B cell (primary cell): Measurements from ENCODE around the gene CDHR2. TPM values are rescaled to one million over a fixed set of nuclear protein-coding genes. Genes with fewer than 3 reads are reported as not detected.

Experiments
- ATAC-seq: fragments of 200-7000 bp; cut with Tn5 transposase; one replicate; pipeline ENCODE4 v1.10.0; 2021; ENCODE audit warnings: low read depth, mild to moderate bottlenecking, moderate number of reproducible peaks, moderate library complexity
- CTCF ChIA-PET: fragments of 350-600 bp; sonication (Branson Sonifier 250); formaldehyde crosslinking; loops from one replicate; lab custom pipeline; 2021; ENCODE audit warnings: antibody characterized with exemption, inconsistent platforms; lab: Charles Lee
- POLR2A ChIA-PET: fragments of 350-600 bp; sonication (Branson Sonifier 250); formaldehyde crosslinking; loops from one replicate; lab custom pipeline; 2021; ENCODE audit warnings: antibody characterized with exemption; lab: Charles Lee
- DNase-seq: peaks from one replicate; pipeline ENCODE4 v3.0.0; 2013
- H2AFZ ChIP-seq: 2 replicates; pipeline ENCODE4 v1.6.1; 2012; ENCODE audit warnings: mild to moderate bottlenecking, low read depth, low read length; ENCODE audit not compliant: insufficient read depth, poor library complexity, severe bottlenecking
- H3K27ac ChIP-seq, 2 donors: 1 replicate in 1 of 2; 2 replicates in 1 of 2; pipeline ENCODE4 v1.5.1; 2012 to 2013; ENCODE audit warnings: low read length in 2 of 2, mild to moderate bottlenecking in 2 of 2, moderate library complexity in 1 of 2
- H3K27me3 ChIP-seq, 4 experiments: fragments of 200-600 bp in 1 of 4; sonication (generic) in 1 of 4; replicated peaks in 1 of 4; 1 replicate in 2 of 4; 2 replicates in 2 of 4; pipeline versions ENCODE4 v1.6.1 to v1.7.0; 2013 to 2016; ENCODE audit warnings: low read length in 3 of 4, mild to moderate bottlenecking in 2 of 4, mixed read lengths in 1 of 4, moderate library complexity in 1 of 4; ENCODE audit not compliant: insufficient read depth in 4 of 4, control insufficient read depth in 3 of 4; ENCODE audit errors: control extremely low read depth in 1 of 4
- H3K36me3 ChIP-seq, 2 experiments: replicated peaks in 1 of 2; 1 replicate in 1 of 2; 2 replicates in 1 of 2; pipeline versions ENCODE4 v1.6.1 to v1.7.1; 2013; ENCODE audit warnings: low read length in 1 of 2; ENCODE audit not compliant: insufficient read depth in 2 of 2, control insufficient read depth in 1 of 2; ENCODE audit errors: control extremely low read depth in 1 of 2, extremely low read depth in 1 of 2
- H3K4me1 ChIP-seq, 2 donors: fragments of 200-600 bp in 1 of 2; sonication (generic) in 1 of 2; 1 replicate in 1 of 2; 2 replicates in 1 of 2; pipeline versions ENCODE4 v1.5.1 to v1.6.1; 2013 to 2017; ENCODE audit warnings: low read length in 2 of 2; ENCODE audit not compliant: control insufficient read depth in 2 of 2, insufficient read depth in 2 of 2
- H3K4me2 ChIP-seq: replicated peaks from 2 replicates; pipeline ENCODE3; 2012; ENCODE audit warnings: mild to moderate bottlenecking, low read depth, low read length; ENCODE audit not compliant: poor library complexity, severe bottlenecking
- H3K4me3 ChIP-seq, 5 experiments: fragments of 200-600 bp in 1 of 5; sonication (generic) in 1 of 5; 1 replicate in 3 of 5; 2 replicates in 2 of 5; pipeline versions ENCODE4 v1.5.1 to v1.7.0; 2011 to 2016; ENCODE audit warnings: low read length in 4 of 5, mild to moderate bottlenecking in 4 of 5, low read depth in 2 of 5, control low read depth in 1 of 5, moderate library complexity in 1 of 5; ENCODE audit not compliant: insufficient read depth in 1 of 5; ENCODE audit errors: control extremely low read depth in 1 of 5, extremely low read depth in 1 of 5
- H3K79me2 ChIP-seq: fragments of 200-600 bp; sonication (generic); one replicate; pipeline ENCODE4 v1.6.0; 2016; ENCODE audit warnings: low read length; ENCODE audit not compliant: control insufficient read depth, insufficient read depth
- H3K9ac ChIP-seq: fragments of 200-600 bp; sonication (generic); 2 replicates; pipeline ENCODE4 v1.6.1; 2017; ENCODE audit warnings: mild to moderate bottlenecking, low read length, moderate library complexity
- H3K9me3 ChIP-seq, 3 donors: one replicate each; pipeline versions ENCODE4 v1.6.1 to v1.7.1; 2013; ENCODE audit warnings: low read length in 2 of 3; ENCODE audit not compliant: control insufficient read depth in 2 of 3, insufficient read depth in 1 of 3; ENCODE audit errors: control extremely low read depth in 1 of 3
- H4K20me1 ChIP-seq: 2 replicates; pipeline ENCODE4 v1.6.0; 2012; ENCODE audit warnings: mild to moderate bottlenecking, low read length; ENCODE audit not compliant: insufficient read depth, control insufficient read depth, poor library complexity, severe bottlenecking
- H3K27ac Mint-ChIP-seq: one replicate; pipeline ENCODE4 v1.8.0; 2021; ENCODE audit warnings: mixed read lengths
- H3K27me3 Mint-ChIP-seq: one replicate; pipeline ENCODE4 v1.8.0; 2021; ENCODE audit warnings: mixed read lengths
- H3K4me1 Mint-ChIP-seq: one replicate; pipeline ENCODE4 v1.8.0; 2021; ENCODE audit warnings: mixed read lengths
- H3K4me3 Mint-ChIP-seq: one replicate; pipeline ENCODE4 v1.8.0; 2021; ENCODE audit warnings: mixed read lengths
- H3K9me3 Mint-ChIP-seq: one replicate; pipeline ENCODE4 v1.8.0; 2022; ENCODE audit warnings: mixed read lengths; ENCODE audit not compliant: insufficient read depth
- EZH2 ChIP-seq: IDR thresholded peaks from 2 replicates; pipeline ENCODE4 v1.6.1; 2012; ENCODE audit warnings: borderline replicate concordance, low read depth, mild to moderate bottlenecking, moderate library complexity, low read length; ENCODE audit not compliant: insufficient read depth, poor library complexity, severe bottlenecking
- WGBS: methylation state at CpG from one replicate; pipeline ENCODE4 v1.1.5; 2013; ENCODE audit warnings: missing lambda C conversion rate; ENCODE audit not compliant: insufficient coverage; 5-methylcytosine and 5-hydroxymethylcytosine counted together
- intact Hi-C: fragments of 100-400 bp; cut with micrococcal nuclease; formaldehyde crosslinking; loops from one replicate; pipeline ENCODE4 v1.10.0; 2022
- polyA plus RNA-seq: library from polyadenylated mRNA; depleted of rRNA; stranded (reverse); fragments of >200 nt; gene quantifications from 2 replicates; pipeline ENCODE4 v1.2.3, GENCODE V29; 2012
- total RNA-seq, 2 donors: library from RNA; stranded (reverse); fragments of 120-200 nt in 1 of 2; gene quantifications; 1 replicate in 1 of 2; 2 replicates in 1 of 2; pipeline versions ENCODE4 v1.2.3 to v1.2.4, GENCODE V29; 2013 to 2022
- TF ChIP-seq, protein P1 (sequence below): fragments of 200-600 bp; IDR thresholded peaks from one replicate; pipeline ENCODE4 v1.8.0; 2022; ENCODE audit warnings: antibody characterized with exemption, mild to moderate bottlenecking

Gene CDHR2
- total and polyA plus RNA-seq, 2 donors (not counting 1 experiment from before 2014, with no cell fraction given) = 0.25 to 1.7 TPM

DNA sequence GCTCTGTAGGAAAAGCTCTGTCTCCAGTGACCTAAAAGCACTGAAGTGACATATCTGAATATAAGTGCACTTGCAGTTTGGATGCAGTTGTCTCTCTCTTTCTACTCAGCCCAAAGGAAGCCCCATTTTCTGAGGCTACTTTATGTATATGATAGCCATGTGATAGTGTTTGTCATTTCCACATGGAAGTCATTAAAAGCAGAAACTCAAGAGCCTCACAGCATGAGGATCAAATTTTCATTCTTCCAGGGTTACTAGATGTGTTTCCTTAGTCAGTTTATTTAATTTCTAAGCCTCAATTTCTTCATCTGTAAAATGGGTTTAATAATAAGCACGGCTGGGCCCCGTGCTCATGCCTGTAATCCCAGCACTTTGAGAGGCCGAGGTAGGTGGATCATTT is 48.6 kb upstream of the CDHR2 start:
- Mint-ChIP-seq H3K9me3 (no peaks in the 10 kb centered on the region), H3K4me1 (no peaks in the 10 kb centered on the region), H3K27me3 (no peaks in the 10 kb centered on the region), H3K27ac (no peak overlapping the region), H3K4me3 (no peak overlapping the region)
- POLR2A ChIA-PET = no interaction called here
- no peak overlapping the region for H2AFZ ChIP-seq
- H3K4me3 ChIP-seq = no peak overlapping the region
- no peak for DNase-seq
- no peaks in the 10 kb centered on the region for H3K4me1 ChIP-seq
- H3K4me2 ChIP-seq = no peak overlapping the region
- CTCF ChIA-PET = no interaction called here
- H4K20me1 ChIP-seq = no peaks in the 10 kb centered on the region
- no peaks in the 10 kb centered on the region for H3K27me3 ChIP-seq
- H3K9ac ChIP-seq = no peak overlapping the region
- WGBS = no CpG with 5 or more reads among the region's 3 CpGs
- no peak for TF ChIP-seq EZH2
- TF ChIP-seq, protein P1, sequence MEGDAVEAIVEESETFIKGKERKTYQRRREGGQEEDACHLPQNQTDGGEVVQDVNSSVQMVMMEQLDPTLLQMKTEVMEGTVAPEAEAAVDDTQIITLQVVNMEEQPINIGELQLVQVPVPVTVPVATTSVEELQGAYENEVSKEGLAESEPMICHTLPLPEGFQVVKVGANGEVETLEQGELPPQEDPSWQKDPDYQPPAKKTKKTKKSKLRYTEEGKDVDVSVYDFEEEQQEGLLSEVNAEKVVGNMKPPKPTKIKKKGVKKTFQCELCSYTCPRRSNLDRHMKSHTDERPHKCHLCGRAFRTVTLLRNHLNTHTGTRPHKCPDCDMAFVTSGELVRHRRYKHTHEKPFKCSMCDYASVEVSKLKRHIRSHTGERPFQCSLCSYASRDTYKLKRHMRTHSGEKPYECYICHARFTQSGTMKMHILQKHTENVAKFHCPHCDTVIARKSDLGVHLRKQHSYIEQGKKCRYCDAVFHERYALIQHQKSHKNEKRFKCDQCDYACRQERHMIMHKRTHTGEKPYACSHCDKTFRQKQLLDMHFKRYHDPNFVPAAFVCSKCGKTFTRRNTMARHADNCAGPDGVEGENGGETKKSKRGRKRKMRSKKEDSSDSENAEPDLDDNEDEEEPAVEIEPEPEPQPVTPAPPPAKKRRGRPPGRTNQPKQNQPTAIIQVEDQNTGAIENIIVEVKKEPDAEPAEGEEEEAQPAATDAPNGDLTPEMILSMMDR = no peak
- H3K9me3 ChIP-seq = no peaks in the 10 kb centered on the region
- H3K79me2 ChIP-seq = no peaks in the 10 kb centered on the region
- intact Hi-C loops = no loop called here
- H3K36me3 ChIP-seq = peaks cover 23 to 74% of the 10 kb centered on the region in 2 experiments
- ATAC-seq = no peak
- H3K27ac ChIP-seq = no peak overlapping the region

GRCh38 chr5:176501333-176501732 is 47.8 kb upstream of the CDHR2 start:
- Histone ChIP-seq H3K79me2 (no peaks in the 10 kb centered on the region), H3K4me1 (no peaks in the 10 kb centered on the region), H3K27ac (no peak overlapping the region), H3K9me3 (no peaks in the 10 kb centered on the region), H3K9ac (no peak overlapping the region), H3K27me3 (no peaks in the 10 kb centered on the region), H4K20me1 (no peaks in the 10 kb centered on the region), H3K4me3 (no peak overlapping the region), H3K36me3 (peaks cover 18 to 70% of the 10 kb centered on the region in 2 experiments), H3K4me2 (no peak overlapping the region), H2AFZ (no peak overlapping the region)
- H3K4me1 Mint-ChIP-seq = no peaks in the 10 kb centered on the region
- H3K9me3 Mint-ChIP-seq = no peaks in the 10 kb centered on the region
- POLR2A ChIA-PET = no interaction called here
- DNase-seq = no peak
- H3K27me3 Mint-ChIP-seq = no peaks in the 10 kb centered on the region
- 100% methylated on average over 1 of the region's 1 CpG for WGBS
- intact Hi-C loops = no loop called here
- H3K27ac Mint-ChIP-seq = no peak overlapping the region
- no peak for ATAC-seq
- no peak for TF ChIP-seq EZH2
- TF ChIP-seq, protein P1 = no peak
- H3K4me3 Mint-ChIP-seq = no peak overlapping the region
- CTCF ChIA-PET = interaction anchor here (0.7 to 0.9 kb wide), 2 partner anchors 22 to 159 kb away, joined by 3 read pairs; no protein-coding TSS in a partner anchor
